Lower leg skin (tissue), 3 donors: ENCODE measurements around the gene ANKUB1.

Source experiments
- POLR2A ChIP-seq, 2 donors: fragments of 450-650 bp; IDR thresholded peaks; one replicate each; pipeline ENCODE4 v1.6.1; 2016 to 2017; ENCODE audit warnings: antibody characterized with exemption in 2 of 2, mild to moderate bottlenecking in 1 of 2, moderate library complexity in 1 of 2
- TF ChIP-seq, protein P1 (sequence below), 3 donors: fragments of 450-650 bp; IDR thresholded peaks; one replicate each; pipeline ENCODE4 v1.5.1; 2016; ENCODE audit warnings: antibody characterized with exemption in 3 of 3, mild to moderate bottlenecking in 3 of 3, moderate library complexity in 2 of 3

DNA sequence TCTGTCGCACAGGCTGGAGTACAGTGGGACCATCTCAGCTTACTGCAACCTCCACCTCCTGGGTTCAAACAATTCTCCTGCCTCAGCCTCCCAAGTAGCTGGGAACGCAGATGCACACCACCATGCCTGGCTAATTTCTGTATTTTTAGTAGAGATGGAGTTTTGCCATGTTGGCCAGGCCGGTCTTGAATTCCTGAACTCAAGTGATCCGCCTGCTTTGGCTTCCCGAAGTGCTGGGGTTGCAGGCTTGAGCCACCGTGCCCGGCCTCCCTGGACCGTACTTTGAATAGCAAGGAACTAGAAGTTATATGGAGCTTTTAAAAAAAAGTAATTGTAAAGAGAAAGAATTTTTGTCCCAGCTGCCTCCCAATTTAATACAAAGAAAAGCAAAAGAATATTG is 8.3 kb upstream of the ANKUB1 start:
- TF ChIP-seq, protein P1, sequence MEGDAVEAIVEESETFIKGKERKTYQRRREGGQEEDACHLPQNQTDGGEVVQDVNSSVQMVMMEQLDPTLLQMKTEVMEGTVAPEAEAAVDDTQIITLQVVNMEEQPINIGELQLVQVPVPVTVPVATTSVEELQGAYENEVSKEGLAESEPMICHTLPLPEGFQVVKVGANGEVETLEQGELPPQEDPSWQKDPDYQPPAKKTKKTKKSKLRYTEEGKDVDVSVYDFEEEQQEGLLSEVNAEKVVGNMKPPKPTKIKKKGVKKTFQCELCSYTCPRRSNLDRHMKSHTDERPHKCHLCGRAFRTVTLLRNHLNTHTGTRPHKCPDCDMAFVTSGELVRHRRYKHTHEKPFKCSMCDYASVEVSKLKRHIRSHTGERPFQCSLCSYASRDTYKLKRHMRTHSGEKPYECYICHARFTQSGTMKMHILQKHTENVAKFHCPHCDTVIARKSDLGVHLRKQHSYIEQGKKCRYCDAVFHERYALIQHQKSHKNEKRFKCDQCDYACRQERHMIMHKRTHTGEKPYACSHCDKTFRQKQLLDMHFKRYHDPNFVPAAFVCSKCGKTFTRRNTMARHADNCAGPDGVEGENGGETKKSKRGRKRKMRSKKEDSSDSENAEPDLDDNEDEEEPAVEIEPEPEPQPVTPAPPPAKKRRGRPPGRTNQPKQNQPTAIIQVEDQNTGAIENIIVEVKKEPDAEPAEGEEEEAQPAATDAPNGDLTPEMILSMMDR (IDR thresholded peaks at IDR 0.05) = no peak
- TF ChIP-seq POLR2A (IDR thresholded peaks at IDR 0.05) = no peak
